Tibial nerve (tissue), 4 donors: ENCODE data around the gene MEA1. TPM values are rescaled to one million over a fixed set of nuclear protein-coding genes. Genes with fewer than 3 reads are reported as not detected.
A peak's percentile ranks its signal among the peaks of the same experiment; 100 is the strongest.

ENCODE experiments used
- DNase-seq, 2 donors: peaks; one replicate each; pipeline ENCODE4 v3.0.0-alpha.2; 2019; ENCODE audit warnings: low spot score in 2 of 2
- H3K27ac ChIP-seq, 4 donors: fragments of 200-600 bp; sonication (generic) in 3 of 4; one replicate each; pipeline ENCODE4 v1.5.1; 2017 to 2019; ENCODE audit warnings: mild to moderate bottlenecking in 1 of 4
- H3K27me3 ChIP-seq, 2 donors: fragments of 200-600 bp; sonication (generic) in 1 of 2; one replicate each; pipeline versions ENCODE4 v1.5.1 to v1.6.0; 2017 to 2019
- H3K36me3 ChIP-seq, 3 donors: fragments of 200-600 bp; sonication (generic); one replicate each; pipeline ENCODE4 v1.5.1; 2018 to 2019
- H3K4me1 ChIP-seq, 4 donors: fragments of 200-600 bp; sonication (generic) in 3 of 4; one replicate each; pipeline ENCODE4 v1.5.1; 2017 to 2019
- H3K4me3 ChIP-seq, 4 donors: fragments of 200-600 bp; sonication (generic) in 3 of 4; one replicate each; pipeline ENCODE4 v1.5.1; 2017 to 2019; ENCODE audit warnings: mild to moderate bottlenecking in 1 of 4, moderate library complexity in 1 of 4
- H3K9me3 ChIP-seq, 4 donors: fragments of 200-600 bp; sonication (generic) in 3 of 4; one replicate each; pipeline ENCODE4 v1.5.1; 2017 to 2019
- EP300 ChIP-seq, 2 donors: sonication (generic); formaldehyde crosslinking; IDR thresholded peaks; one replicate each; pipeline ENCODE4 v1.6.1; 2017; ENCODE audit warnings: antibody characterized with exemption in 2 of 2, mild to moderate bottlenecking in 1 of 2
- POLR2A ChIP-seq, 2 donors: fragments of 450-650 bp; IDR thresholded peaks; one replicate each; pipeline ENCODE4 v1.6.1; 2017; ENCODE audit warnings: antibody characterized with exemption in 2 of 2, mild to moderate bottlenecking in 2 of 2, moderate library complexity in 2 of 2
- WGBS, 2 donors: methylation state at CpG; one replicate each; pipeline ENCODE4 v1.1.5; 2018; 5-methylcytosine and 5-hydroxymethylcytosine counted together
- total RNA-seq, 4 donors: library from RNA; depleted of rRNA; stranded (reverse); fragments of >200 nt; gene quantifications; one replicate each; pipeline ENCODE4 v1.1.0, GENCODE V29; 2016
- TF ChIP-seq, protein P1 (sequence below), 5 experiments: fragments of 200-600 bp in 3 of 5; fragments of 450-650 bp in 2 of 5; sonication (generic) in 3 of 5; IDR thresholded peaks; one replicate each; pipeline ENCODE4 v1.5.1; 2016 to 2019; ENCODE audit warnings: antibody characterized with exemption in 5 of 5, mild to moderate bottlenecking in 3 of 5, moderate library complexity in 2 of 5

Gene MEA1
- total RNA-seq, 4 donors from 2014 or later = 41.8 to 91.6 (median 67.4) TPM

DNA sequence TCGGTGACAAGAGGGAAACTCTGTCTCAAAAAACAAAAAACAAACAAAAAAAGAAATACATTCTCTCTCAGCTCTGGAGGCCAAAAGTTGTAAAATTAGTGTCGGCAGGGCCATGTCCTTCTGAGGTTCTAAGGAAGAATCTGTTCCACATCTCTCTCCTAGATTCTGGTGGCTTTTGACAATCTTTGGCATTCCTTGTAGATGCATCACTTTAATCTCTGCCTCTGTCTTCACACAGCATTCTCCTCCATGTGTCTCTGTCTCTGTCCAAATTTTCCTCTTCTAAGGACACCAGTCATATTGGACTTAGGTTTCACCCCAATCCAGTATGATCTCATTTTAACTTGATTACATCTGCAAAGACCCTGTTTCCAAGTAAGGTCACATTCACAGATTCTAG lies 20.3 kb downstream of the MEA1 start:
- H3K36me3 ChIP-seq = peaks cover 0 to 47% (median 9%) of the 10 kb centered on the region in 3 donors
- TF ChIP-seq EP300 (IDR thresholded peaks at IDR 0.05) (no peak), POLR2A (IDR thresholded peaks at IDR 0.05) (no peak)
- TF ChIP-seq, protein P1, sequence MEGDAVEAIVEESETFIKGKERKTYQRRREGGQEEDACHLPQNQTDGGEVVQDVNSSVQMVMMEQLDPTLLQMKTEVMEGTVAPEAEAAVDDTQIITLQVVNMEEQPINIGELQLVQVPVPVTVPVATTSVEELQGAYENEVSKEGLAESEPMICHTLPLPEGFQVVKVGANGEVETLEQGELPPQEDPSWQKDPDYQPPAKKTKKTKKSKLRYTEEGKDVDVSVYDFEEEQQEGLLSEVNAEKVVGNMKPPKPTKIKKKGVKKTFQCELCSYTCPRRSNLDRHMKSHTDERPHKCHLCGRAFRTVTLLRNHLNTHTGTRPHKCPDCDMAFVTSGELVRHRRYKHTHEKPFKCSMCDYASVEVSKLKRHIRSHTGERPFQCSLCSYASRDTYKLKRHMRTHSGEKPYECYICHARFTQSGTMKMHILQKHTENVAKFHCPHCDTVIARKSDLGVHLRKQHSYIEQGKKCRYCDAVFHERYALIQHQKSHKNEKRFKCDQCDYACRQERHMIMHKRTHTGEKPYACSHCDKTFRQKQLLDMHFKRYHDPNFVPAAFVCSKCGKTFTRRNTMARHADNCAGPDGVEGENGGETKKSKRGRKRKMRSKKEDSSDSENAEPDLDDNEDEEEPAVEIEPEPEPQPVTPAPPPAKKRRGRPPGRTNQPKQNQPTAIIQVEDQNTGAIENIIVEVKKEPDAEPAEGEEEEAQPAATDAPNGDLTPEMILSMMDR (IDR thresholded peaks at IDR 0.05) = no peak
- no peaks in the 10 kb centered on the region for H3K9me3 ChIP-seq
- WGBS, 2 donors = 87 to 88% methylated on average over 2 of the region's 2 CpGs
- peaks cover 0 to 14% (median 2%) of the 10 kb centered on the region in 4 donors for H3K4me1 ChIP-seq
- no peak overlapping the region for H3K4me3 ChIP-seq
- DNase-seq = no peak
- no peaks in the 10 kb centered on the region for H3K27me3 ChIP-seq
- no peak overlapping the region for H3K27ac ChIP-seq

DNA sequence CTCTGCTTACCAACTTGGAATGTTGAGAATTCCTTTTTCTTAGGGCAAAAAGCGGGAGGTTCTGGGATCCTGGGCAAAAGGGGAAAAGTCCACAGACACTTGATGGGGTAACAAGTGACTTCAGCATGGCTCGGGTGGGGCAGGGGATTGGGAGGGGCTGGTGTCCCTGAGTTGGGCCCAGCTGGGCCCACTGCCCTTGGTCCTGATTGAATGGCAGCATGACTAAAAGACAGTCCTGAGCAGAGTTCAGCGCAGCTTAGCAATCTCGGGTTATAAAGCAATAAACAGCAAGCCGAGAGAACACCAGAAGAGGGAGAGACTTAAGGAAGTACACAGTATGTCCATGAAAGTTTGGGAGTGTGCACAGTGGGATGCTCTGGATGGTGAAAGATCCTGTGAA lies 23.8 kb downstream of the MEA1 start:
- Histone ChIP-seq H3K9me3 (no peaks in the 10 kb centered on the region), H3K36me3 (peaks cover 0 to 47% (median 9%) of the 10 kb centered on the region in 3 donors), H3K4me3 (no peak overlapping the region), H3K4me1 (peaks cover 0 to 47% (median 29%) of the 10 kb centered on the region in 4 donors), H3K27me3 (no peaks in the 10 kb centered on the region), H3K27ac (peak overlapping the region in 1 of 4 donors; percentile 26)
- 64 to 70% methylated on average over 5 of the region's 5 CpGs for WGBS, 2 donors
- TF ChIP-seq, protein P1 (IDR thresholded peaks at IDR 0.05) = no peak
- TF ChIP-seq EP300 (IDR thresholded peaks at IDR 0.05) (no peak), POLR2A (IDR thresholded peaks at IDR 0.05) (no peak)
- no peak for DNase-seq

DNA sequence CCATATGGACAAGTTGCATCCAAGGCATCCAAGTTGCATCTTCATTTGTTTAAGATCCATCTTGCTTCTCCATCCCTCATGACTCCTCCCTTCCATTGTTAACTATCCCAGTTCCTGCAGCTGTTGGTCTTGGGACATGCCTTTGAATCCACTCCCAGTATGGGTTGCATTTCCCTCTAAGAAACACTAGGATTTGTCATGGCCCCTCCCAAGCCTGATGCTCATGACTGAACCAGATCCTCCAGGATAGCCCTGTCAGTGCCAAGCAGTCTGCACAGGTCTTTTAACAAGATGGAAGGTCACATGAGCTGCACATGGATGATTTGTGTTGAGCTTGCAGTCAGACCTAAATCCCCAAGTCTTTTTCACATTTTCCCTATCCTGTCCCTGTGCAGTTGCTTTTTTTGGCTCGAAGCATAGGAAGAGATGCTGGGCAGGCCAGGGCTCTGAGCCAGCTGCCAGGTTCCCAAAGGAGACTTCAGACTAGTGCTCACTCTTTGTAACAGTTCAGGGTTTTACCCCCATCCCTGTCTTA lies 25.2 kb downstream of the MEA1 start:
- Histone ChIP-seq H3K4me3 (no peak overlapping the region), H3K27ac (no peak overlapping the region), H3K9me3 (no peaks in the 10 kb centered on the region), H3K36me3 (peaks cover 0 to 38% (median 9%) of the 10 kb centered on the region in 3 donors), H3K4me1 (peaks cover 0 to 53% (median 31%) of the 10 kb centered on the region in 4 donors), H3K27me3 (no peaks in the 10 kb centered on the region)
- 53 to 80% methylated on average over 1 of the region's 1 CpG for WGBS, 2 donors
- TF ChIP-seq POLR2A (IDR thresholded peaks at IDR 0.05) = no peak
- no peak for TF ChIP-seq EP300 (IDR thresholded peaks at IDR 0.05)
- TF ChIP-seq, protein P1 (IDR thresholded peaks at IDR 0.05) = no peak
- peak in 1 of 2 donors; percentile 18 for DNase-seq

DNA sequence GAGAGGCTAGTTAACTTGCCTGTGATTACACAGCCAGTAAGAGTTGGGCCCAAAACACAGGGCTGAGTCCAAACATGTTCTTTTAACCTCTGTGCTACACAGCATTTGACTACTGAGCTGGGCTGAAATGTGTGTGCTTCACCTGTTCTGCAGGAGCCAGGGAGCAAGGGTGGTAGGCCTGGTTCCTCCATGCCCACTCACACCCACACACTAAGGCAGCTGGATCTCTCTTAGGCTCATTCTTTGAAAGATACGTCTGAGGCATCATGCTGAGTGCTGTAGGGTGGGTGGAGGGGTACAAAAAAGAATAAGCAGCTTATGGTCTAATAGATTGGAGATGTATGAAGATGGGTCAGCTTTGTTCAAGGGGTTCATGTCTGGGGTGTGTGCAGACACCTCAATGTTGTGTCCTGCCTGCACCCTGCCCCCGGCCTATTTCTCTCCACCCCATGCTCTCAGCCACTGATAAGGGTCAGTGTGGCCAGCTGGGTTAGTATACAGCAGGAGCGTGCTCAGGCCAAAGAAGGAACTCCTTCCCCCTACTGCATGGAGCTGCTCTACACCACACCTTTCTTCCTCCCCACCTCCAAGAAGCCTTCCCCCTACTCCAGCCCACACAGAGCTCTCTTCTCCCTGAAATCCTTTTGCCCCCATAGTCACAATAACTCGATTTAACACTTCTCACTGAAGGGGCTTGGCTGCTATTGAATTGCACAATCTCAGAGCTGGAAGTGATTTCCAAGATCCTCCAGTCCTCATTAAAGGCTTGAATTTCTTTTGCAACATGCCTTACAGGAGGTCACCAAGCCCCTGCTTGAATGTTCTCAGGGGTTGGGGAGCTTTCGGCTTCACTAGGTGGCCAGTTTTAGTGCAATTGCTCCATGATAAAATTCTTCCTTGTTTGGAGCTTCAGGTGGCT lies 26.0 kb downstream of the MEA1 start:
- DNase-seq = no peak
- WGBS, 2 donors = 74 to 76% methylated on average over 5 of the region's 5 CpGs
- no peak overlapping the region for H3K4me3 ChIP-seq
- H3K27me3 ChIP-seq = no peaks in the 10 kb centered on the region
- TF ChIP-seq EP300 (IDR thresholded peaks at IDR 0.05) = no peak
- no peak for TF ChIP-seq POLR2A (IDR thresholded peaks at IDR 0.05)
- H3K9me3 ChIP-seq = no peaks in the 10 kb centered on the region
- H3K27ac ChIP-seq = no peak overlapping the region
- H3K36me3 ChIP-seq = peaks cover 0 to 37% (median 9%) of the 10 kb centered on the region in 3 donors
- peaks cover 0 to 60% (median 33%) of the 10 kb centered on the region in 4 donors for H3K4me1 ChIP-seq

DNA sequence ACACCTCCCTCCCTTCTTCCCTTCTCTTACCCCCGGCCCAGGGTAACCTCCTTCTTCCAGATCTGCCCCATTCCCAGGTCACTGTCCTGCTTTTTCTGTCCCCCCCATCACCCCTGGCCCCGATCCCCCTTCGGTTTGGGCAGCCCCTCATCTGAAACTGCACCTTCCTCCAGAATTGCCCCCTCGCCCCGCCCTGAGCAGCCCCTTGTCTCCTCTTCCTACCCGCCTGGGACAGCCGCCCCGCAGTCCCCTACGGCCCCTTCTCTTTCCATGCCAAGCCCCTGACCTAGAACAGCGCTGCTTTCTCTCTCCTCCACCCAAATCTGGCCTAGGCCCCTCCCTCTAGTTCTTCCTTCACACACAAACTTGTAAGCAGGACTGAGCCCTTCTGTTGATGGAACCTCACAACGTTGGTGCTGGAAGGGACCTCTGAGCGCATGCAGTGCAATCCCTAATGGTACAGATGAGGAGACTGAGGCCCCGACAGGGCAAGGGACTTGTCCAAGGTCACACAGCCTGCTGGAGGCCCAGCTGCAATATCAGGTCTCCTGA lies 28.7 kb downstream of the MEA1 start:
- no peak for DNase-seq
- TF ChIP-seq POLR2A (IDR thresholded peaks at IDR 0.05) (no peak), EP300 (IDR thresholded peaks at IDR 0.05) (no peak)
- TF ChIP-seq, protein P1 (IDR thresholded peaks at IDR 0.05) = no peak
- peaks cover 0 to 65% (median 35%) of the 10 kb centered on the region in 4 donors for H3K4me1 ChIP-seq
- H3K27me3 ChIP-seq = no peaks in the 10 kb centered on the region
- H3K27ac ChIP-seq = peak overlapping the region; percentile 80 to 88 (median 84)
- 12% methylated on average over 13 of the region's 13 CpGs for WGBS, 2 donors
- H3K4me3 ChIP-seq = peak overlapping the region; percentile 50 to 81 (median 71)
- no peaks in the 10 kb centered on the region for H3K9me3 ChIP-seq
- H3K36me3 ChIP-seq = peaks cover 0 to 12% (median 9%) of the 10 kb centered on the region in 3 donors
